Kidney (tissue), 14 donors: Measurements from ENCODE around the gene THAP4. TPM values are rescaled to one million over a fixed set of nuclear protein-coding genes. Genes with fewer than 3 reads are reported as not detected.
A peak's percentile ranks its signal among the peaks of the same experiment; 100 is the strongest.

ENCODE experiments used
- DNase-seq, 5 donors: peaks; one replicate each; pipeline ENCODE4 v3.0.0-alpha.2; 2013 to 2020
- FAIRE-seq: peaks from 2 replicates; lab custom pipeline; 2012; peaks lifted over from hg19 to GRCh38; lab: Jason Lieb, UNC
- H3K27ac ChIP-seq, 2 donors: one replicate each; pipeline ENCODE4 v1.7.0; 2013; ENCODE audit warnings: low read depth in 2 of 2, low read length in 2 of 2, inconsistent platforms in 1 of 2
- H3K27me3 ChIP-seq: one replicate; pipeline ENCODE4 v1.7.1; 2013; ENCODE audit warnings: low read length, inconsistent platforms; ENCODE audit not compliant: control insufficient read depth, insufficient read depth
- H3K36me3 ChIP-seq, 3 donors: one replicate each; pipeline versions ENCODE4 v1.7.0 to v1.7.1; 2013; ENCODE audit warnings: low read length in 3 of 3, control low read depth in 1 of 3, inconsistent platforms in 1 of 3; ENCODE audit not compliant: insufficient read depth in 3 of 3, control insufficient read depth in 2 of 3
- H3K4me1 ChIP-seq, 3 donors: one replicate each; pipeline versions ENCODE4 v1.7.0 to v1.7.1; 2013; ENCODE audit warnings: low read length in 3 of 3, inconsistent platforms in 1 of 3, low read depth in 1 of 3; ENCODE audit not compliant: control insufficient read depth in 2 of 3, insufficient read depth in 2 of 3
- H3K4me3 ChIP-seq, 3 donors: one replicate each; pipeline versions ENCODE4 v1.7.0 to v1.8.1; 2013; ENCODE audit warnings: low read length in 3 of 3, control low read depth in 1 of 3, inconsistent platforms in 1 of 3
- H3K9ac ChIP-seq, 3 donors: one replicate each; pipeline versions ENCODE4 v1.7.0 to v1.7.1; 2013; ENCODE audit warnings: low read length in 3 of 3, control low read depth in 1 of 3, inconsistent platforms in 1 of 3
- H3K9me3 ChIP-seq, 3 donors: one replicate each; pipeline versions ENCODE4 v1.7.0 to v1.7.1; 2013; ENCODE audit warnings: low read length in 3 of 3, control low read depth in 1 of 3, inconsistent platforms in 1 of 3; ENCODE audit not compliant: control insufficient read depth in 2 of 3, insufficient read depth in 1 of 3
- CTCF ChIP-seq: IDR thresholded peaks from 3 replicates; pipeline ENCODE4 v1.5.1; 2012; ENCODE audit warnings: mild to moderate bottlenecking, moderate library complexity, borderline replicate concordance; ENCODE audit not compliant: insufficient read depth; ENCODE audit errors: extremely low read depth
- intact Hi-C: fragments of 100-400 bp; cut with DNase I; formaldehyde crosslinking; loops from one replicate; pipeline ENCODE4 v1.11.1; 2022
- polyA plus RNA-seq: library from polyadenylated mRNA; stranded (reverse); fragments of 350-450 nt; fragmentation: Illumina TruSeq; extraction: RNeasy Lipid Tissue Mini Kit (QIAGEN cat#74804); gene quantifications from one replicate; pipeline ENCODE4 v1.2.3, GENCODE V29; 2014; ENCODE audit warnings: low read depth, low replicate concordance; ENCODE audit not compliant: insufficient read depth
- total RNA-seq: library from RNA; stranded (reverse); fragmentation: NEBNext Ultra II Directional; extraction: Animal tissue kit (Norgen Biotek cat#: 25700); gene quantifications from one replicate; pipeline ENCODE4 v1.2.1, GENCODE V29; 2021
- donor health status: control.
- donor health status: control.
- donor health status: control.
- donor health status: control.
- donor health status: control.
- donor health status: DM: yes; HTN: yes; CAD: no.
- donor health status: Normal renal cell carcinoma (clear cell type).

The THAP4 gene
- total and polyA plus RNA-seq, 2 donors from 2014 or later = 68.0 to 184 TPM

GRCh38 chr2:241541564-241542277, 95.2 kb downstream of the THAP4 start:
- Histone ChIP-seq H3K9ac (no peak overlapping the region), H3K9me3 (no peaks in the 10 kb centered on the region), H3K27ac (no peak overlapping the region), H3K36me3 (no peaks in the 10 kb centered on the region), H3K4me3 (no peak overlapping the region), H3K4me1 (peaks cover 0 to 7% (median 0%) of the 10 kb centered on the region in 3 donors), H3K27me3 (peaks cover 2% of the 10 kb centered on the region)
- TF ChIP-seq CTCF = no peak
- no peak for FAIRE-seq
- peak in 1 of 5 donors; percentile 21 for DNase-seq
- intact Hi-C loops = no loop called here

- H3K27ac ChIP-seq = no peak overlapping the region
- intact Hi-C loops = no loop called here
- no peak for TF ChIP-seq CTCF
- H3K4me3 ChIP-seq = peak overlapping the region in 2 of 3 donors; percentile 32 to 40
- H3K27me3 ChIP-seq = peaks cover 2% of the 10 kb centered on the region
- no peak for FAIRE-seq
- no peak overlapping the region for H3K9ac ChIP-seq
- DNase-seq = peak in 4 of 5 donors; percentile 60 to 87 (median 73)
- H3K9me3 ChIP-seq = no peaks in the 10 kb centered on the region
- H3K4me1 ChIP-seq = peaks cover 0 to 3% (median 0%) of the 10 kb centered on the region in 3 donors
- H3K36me3 ChIP-seq = no peaks in the 10 kb centered on the region
These were observed 96.0 kb downstream of the THAP4 start for GRCh38 chr2:241540771-241541561.

- H3K9ac ChIP-seq = no peak overlapping the region
- FAIRE-seq (no peak), DNase-seq (no peak)
These were observed 96.6 kb downstream of the THAP4 start for GRCh38 chr2:241540401-241540770.

More at GRCh38 chr2:241540401-241540770, 96.6 kb downstream of the THAP4 start:
- Histone ChIP-seq H3K9me3 (no peaks in the 10 kb centered on the region), H3K36me3 (no peaks in the 10 kb centered on the region), H3K27ac (no peak overlapping the region), H3K4me3 (peak overlapping the region in 1 of 3 donors; percentile 32), H3K27me3 (peaks cover 2% of the 10 kb centered on the region), H3K4me1 (peaks cover 0 to 3% (median 0%) of the 10 kb centered on the region in 3 donors)
- no peak for TF ChIP-seq CTCF
- intact Hi-C loops = no loop called here
